ENCODE data around the gene RYR2.

Gene RYR2

DNA sequence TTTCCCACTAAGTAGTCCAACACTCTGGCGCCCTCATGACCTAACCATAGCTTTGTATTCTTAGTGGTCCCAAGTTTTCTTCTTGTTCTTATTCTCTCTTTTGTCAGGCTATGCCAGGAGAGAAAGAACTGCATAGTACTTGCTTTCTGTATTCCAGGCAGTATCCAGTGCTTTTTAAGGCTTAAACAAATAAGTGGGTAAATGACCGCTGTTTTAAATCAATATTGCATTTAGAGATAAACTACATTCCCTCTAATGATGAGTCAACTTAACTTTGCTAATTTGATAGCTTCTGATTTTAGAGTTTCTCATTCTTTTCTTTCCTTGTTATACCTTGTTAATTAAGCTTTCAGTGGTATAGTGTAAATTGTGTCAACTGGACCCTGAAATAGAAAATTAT is 709.1 kb downstream of the RYR2 start:
- no peak for TF ChIP-seq EZH2phosphoT487 (IDR thresholded peaks at IDR 0.05; ENCODE audit: low read depth)
- TF ChIP-seq, protein P1, sequence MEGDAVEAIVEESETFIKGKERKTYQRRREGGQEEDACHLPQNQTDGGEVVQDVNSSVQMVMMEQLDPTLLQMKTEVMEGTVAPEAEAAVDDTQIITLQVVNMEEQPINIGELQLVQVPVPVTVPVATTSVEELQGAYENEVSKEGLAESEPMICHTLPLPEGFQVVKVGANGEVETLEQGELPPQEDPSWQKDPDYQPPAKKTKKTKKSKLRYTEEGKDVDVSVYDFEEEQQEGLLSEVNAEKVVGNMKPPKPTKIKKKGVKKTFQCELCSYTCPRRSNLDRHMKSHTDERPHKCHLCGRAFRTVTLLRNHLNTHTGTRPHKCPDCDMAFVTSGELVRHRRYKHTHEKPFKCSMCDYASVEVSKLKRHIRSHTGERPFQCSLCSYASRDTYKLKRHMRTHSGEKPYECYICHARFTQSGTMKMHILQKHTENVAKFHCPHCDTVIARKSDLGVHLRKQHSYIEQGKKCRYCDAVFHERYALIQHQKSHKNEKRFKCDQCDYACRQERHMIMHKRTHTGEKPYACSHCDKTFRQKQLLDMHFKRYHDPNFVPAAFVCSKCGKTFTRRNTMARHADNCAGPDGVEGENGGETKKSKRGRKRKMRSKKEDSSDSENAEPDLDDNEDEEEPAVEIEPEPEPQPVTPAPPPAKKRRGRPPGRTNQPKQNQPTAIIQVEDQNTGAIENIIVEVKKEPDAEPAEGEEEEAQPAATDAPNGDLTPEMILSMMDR (IDR thresholded peaks at IDR 0.05; ENCODE audit: low read depth, low read length): no peak

DNA sequence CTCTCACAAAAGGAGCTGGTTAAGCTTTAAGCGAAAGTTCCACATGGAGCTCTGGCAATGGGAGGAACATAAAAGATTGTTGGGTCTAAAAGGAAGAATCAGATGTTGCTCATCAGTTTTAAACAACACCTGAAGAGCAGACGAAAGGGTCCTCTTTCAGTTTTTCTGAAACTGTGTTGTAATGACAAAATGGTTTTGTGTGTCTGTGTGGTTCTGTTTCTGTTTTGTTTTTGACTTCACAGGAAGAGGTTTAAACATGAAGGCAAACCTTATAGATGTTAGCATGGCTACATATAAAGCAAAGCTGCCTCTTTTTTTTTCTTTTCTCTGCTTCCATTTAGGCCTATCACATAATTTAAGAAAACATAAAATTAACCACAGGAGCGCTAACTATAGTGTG is 712.6 kb downstream of the RYR2 start:
- no peak overlapping the region for H3K27ac ChIP-seq (ENCODE audit: low read length)
- no peak overlapping the region for H3K4me2 ChIP-seq (ENCODE audit: low read length)
- no peaks in the 10 kb centered on the region for H3K36me3 ChIP-seq (replicated peaks; ENCODE audit: low read depth, low read length)
- no peak overlapping the region for H3K4me3 ChIP-seq (ENCODE audit: low read length)
- no peaks in the 10 kb centered on the region for H3K9me3 ChIP-seq (ENCODE audit: insufficient read depth, low read length)
- 0 out of 2 replicates have a peak, but pooled peaks cover 2% of the 10 kb centered on the region for H3K4me1 ChIP-seq (ENCODE audit: low read length)
- H2AFZ ChIP-seq (ENCODE audit: low read depth, low read length): peak overlapping the region; percentile 59
- TF ChIP-seq, protein P1 (IDR thresholded peaks at IDR 0.05; ENCODE audit: low read depth, low read length): no peak
- no peak for TF ChIP-seq EZH2phosphoT487 (IDR thresholded peaks at IDR 0.05; ENCODE audit: low read depth)
- no peaks in the 10 kb centered on the region for H3K27me3 ChIP-seq (ENCODE audit: low read depth, low read length)
- no peaks in the 10 kb centered on the region for H4K20me1 ChIP-seq (ENCODE audit: insufficient read depth, low read length)
- H3K79me2 ChIP-seq (ENCODE audit: low read length): no peaks in the 10 kb centered on the region
- H3K9ac ChIP-seq (ENCODE audit: low read length): no peak overlapping the region

More for the DNA sequence above, 709.1 kb downstream of the RYR2 start:
- no peak overlapping the region for H3K27ac ChIP-seq (ENCODE audit: low read length)
- no peaks in the 10 kb centered on the region for H3K79me2 ChIP-seq (ENCODE audit: low read length)
- H2AFZ ChIP-seq (ENCODE audit: low read depth, low read length): no peak overlapping the region
- no peak overlapping the region for H3K4me3 ChIP-seq (ENCODE audit: low read length)
- no peaks in the 10 kb centered on the region for H3K36me3 ChIP-seq (replicated peaks; ENCODE audit: low read depth, low read length)
- H3K27me3 ChIP-seq (ENCODE audit: low read depth, low read length): no peaks in the 10 kb centered on the region
- H3K9ac ChIP-seq (ENCODE audit: low read length): no peak overlapping the region
- no peaks in the 10 kb centered on the region for H3K9me3 ChIP-seq (ENCODE audit: insufficient read depth, low read length)
- H3K4me1 ChIP-seq (ENCODE audit: low read length): no peaks in the 10 kb centered on the region
- no peak overlapping the region for H3K4me2 ChIP-seq (ENCODE audit: low read length)
- H4K20me1 ChIP-seq (ENCODE audit: insufficient read depth, low read length): no peaks in the 10 kb centered on the region

DNA sequence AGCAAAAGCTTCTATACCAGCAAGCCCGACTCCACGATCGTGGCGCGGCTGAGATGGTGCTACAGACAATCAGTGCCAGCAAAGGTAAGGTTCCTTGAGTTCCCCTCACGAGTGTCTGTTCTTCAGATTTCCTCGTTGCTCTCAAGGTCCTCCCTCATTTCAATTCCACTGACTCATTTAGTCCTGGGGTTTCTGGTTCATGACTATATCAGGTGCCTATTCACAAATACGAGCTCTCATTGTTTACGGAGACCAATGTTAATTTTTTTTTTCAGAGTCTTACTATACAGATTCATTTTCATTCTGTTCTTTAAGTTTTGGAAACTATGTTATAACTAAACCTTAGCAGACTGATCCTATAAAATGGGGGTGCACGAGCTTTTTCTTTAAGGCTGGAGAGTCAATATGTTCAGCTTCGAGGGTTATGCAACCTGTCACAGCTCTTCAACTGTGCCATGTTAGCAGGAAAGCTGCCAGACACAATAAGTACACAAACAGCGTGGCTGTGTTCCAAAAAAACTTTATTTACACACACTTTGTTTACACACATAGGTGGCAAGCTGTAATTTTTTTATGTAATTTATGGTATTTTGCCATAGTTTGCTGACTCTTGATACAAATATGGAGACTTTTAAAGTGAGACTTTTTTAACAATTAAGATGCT is 714.5 kb downstream of the RYR2 start:
- no peaks in the 10 kb centered on the region for H4K20me1 ChIP-seq (ENCODE audit: insufficient read depth, low read length)
- no peak overlapping the region for H3K9ac ChIP-seq (ENCODE audit: low read length)
- no peak for TF ChIP-seq EZH2phosphoT487 (IDR thresholded peaks at IDR 0.05; ENCODE audit: low read depth)
- H3K36me3 ChIP-seq (replicated peaks; ENCODE audit: low read depth, low read length): no peaks in the 10 kb centered on the region
- 0 out of 2 replicates have a peak, but pooled peaks cover 6% of the 10 kb centered on the region for H3K4me1 ChIP-seq (ENCODE audit: low read length)
- H3K4me2 ChIP-seq (ENCODE audit: low read length): no peak overlapping the region
- H3K27ac ChIP-seq (ENCODE audit: low read length): no peak overlapping the region
- no peaks in the 10 kb centered on the region for H3K9me3 ChIP-seq (ENCODE audit: insufficient read depth, low read length)
- H3K79me2 ChIP-seq (ENCODE audit: low read length): no peaks in the 10 kb centered on the region
- H3K4me3 ChIP-seq (ENCODE audit: low read length): no peak overlapping the region
- peak overlapping the region; percentile 26; the same call in 1 of the 2 replicates for H2AFZ ChIP-seq (ENCODE audit: low read depth, low read length)
- no peaks in the 10 kb centered on the region; the same call in 1 of the 2 replicates for H3K27me3 ChIP-seq (ENCODE audit: low read depth, low read length)

DNA sequence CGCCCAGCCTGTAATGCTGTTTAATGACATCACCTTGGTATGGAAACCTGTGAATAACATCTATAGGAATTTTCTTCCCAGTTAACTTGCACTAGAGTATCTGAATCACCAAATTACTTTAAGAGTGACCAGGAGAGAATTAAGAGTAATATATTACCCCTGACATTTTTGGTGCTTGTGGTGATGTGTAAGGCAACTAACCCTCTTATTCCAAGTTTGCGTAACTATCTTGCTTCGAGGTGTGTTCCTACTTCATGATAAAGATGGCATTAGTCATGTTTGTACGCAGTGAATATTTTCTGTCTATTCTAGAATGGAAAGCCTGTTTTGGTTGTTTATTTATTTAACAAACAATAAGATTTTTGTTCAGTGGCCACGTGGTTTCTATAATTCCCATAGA is 717.4 kb downstream of the RYR2 start:
- Histone ChIP-seq H3K4me2 (ENCODE audit: low read length) (no peak overlapping the region), H3K27me3 (ENCODE audit: low read depth, low read length) (no peaks in the 10 kb centered on the region; the same call in 1 of the 2 replicates)

More for the DNA sequence above, 717.4 kb downstream of the RYR2 start:
- no peak overlapping the region for H3K4me3 ChIP-seq (ENCODE audit: low read length)
- H3K36me3 ChIP-seq (replicated peaks; ENCODE audit: low read depth, low read length): no peaks in the 10 kb centered on the region
- TF ChIP-seq EZH2phosphoT487 (IDR thresholded peaks at IDR 0.05; ENCODE audit: low read depth): no peak
- TF ChIP-seq, protein P1 (IDR thresholded peaks at IDR 0.05; ENCODE audit: low read depth, low read length): no peak
- no peaks in the 10 kb centered on the region for H4K20me1 ChIP-seq (ENCODE audit: insufficient read depth, low read length)
- no peaks in the 10 kb centered on the region for H3K79me2 ChIP-seq (ENCODE audit: low read length)
- H3K27ac ChIP-seq (ENCODE audit: low read length): no peak overlapping the region
- H2AFZ ChIP-seq (ENCODE audit: low read depth, low read length): no peak overlapping the region
- H3K9me3 ChIP-seq (ENCODE audit: insufficient read depth, low read length): no peaks in the 10 kb centered on the region
- 0 out of 2 replicates have a peak, but pooled peaks cover 6% of the 10 kb centered on the region for H3K4me1 ChIP-seq (ENCODE audit: low read length)
- H3K9ac ChIP-seq (ENCODE audit: low read length): no peak overlapping the region

Measured in OCI-LY3 (cell line).